K562 (cell line): ENCODE results near the gene RAD52. TPM values are rescaled to one million over a fixed set of nuclear protein-coding genes. Genes with fewer than 3 reads are reported as not detected.

Source experiments
- ATF2 ChIP-seq: sonication (generic); formaldehyde crosslinking; IDR thresholded peaks from 2 replicates; pipeline ENCODE4 v1.8.1; 2022; ENCODE audit warnings: missing genetic modification reagents
- FOXA3 ChIP-seq, 2 experiments: fragments of 450-650 bp in 1 of 2; sonication (generic) in 1 of 2; formaldehyde crosslinking; IDR thresholded peaks in 1 of 2; conservative IDR thresholded peaks in 1 of 2; 2 replicates each; pipeline versions ENCODE4 v1.4.0 to v1.8.0; 2020 to 2022; ENCODE audit warnings: mild to moderate bottlenecking in 2 of 2, missing genetic modification reagents in 1 of 2
- FOXM1 ChIP-seq, 2 experiments: fragments of 450-650 bp in 1 of 2; sonication (generic) in 1 of 2; formaldehyde crosslinking in 1 of 2; IDR thresholded peaks; 2 replicates each; pipeline versions ENCODE4 v1.6.1 to v1.9.0; 2017 to 2022; ENCODE audit warnings: low read depth in 2 of 2, mild to moderate bottlenecking in 2 of 2, missing genetic modification reagents in 1 of 2, moderate library complexity in 1 of 2
- KAT7 ChIP-seq: sonication (generic); formaldehyde crosslinking; IDR thresholded peaks from 2 replicates; pipeline ENCODE4 v1.8.0; 2022; ENCODE audit warnings: missing genetic modification reagents, mild to moderate bottlenecking, borderline replicate concordance
- L3MBTL2 ChIP-seq: fragments of 450-650 bp; IDR thresholded peaks from 2 replicates; pipeline ENCODE4 v1.6.1; 2016; ENCODE audit warnings: mild to moderate bottlenecking, moderate library complexity
- LEF1 ChIP-seq: fragments of 450-650 bp; IDR thresholded peaks from 2 replicates; pipeline ENCODE4 v1.6.1; 2016; ENCODE audit warnings: mild to moderate bottlenecking
- MYC ChIP-seq, 2 experiments: fragments of 250-450 bp in 1 of 2; sonication (Bioruptor Pico) in 1 of 2; IDR thresholded peaks; 2 replicates each; pipeline versions ENCODE4 v1.5.1 to v1.6.1; 2012 to 2021; ENCODE audit warnings: low read depth in 2 of 2, borderline replicate concordance in 1 of 2, improper control_type of control experiment in 1 of 2, low read length in 1 of 2, mild to moderate bottlenecking in 1 of 2, moderate library complexity in 1 of 2
- NR2C1 ChIP-seq, 2 experiments: fragments of 450-650 bp; IDR thresholded peaks; 2 replicates each; pipeline ENCODE4 v1.6.1; 2017; ENCODE audit warnings: mild to moderate bottlenecking in 2 of 2, antibody characterized with exemption in 1 of 2, inconsistent platforms in 1 of 2, missing compliant biosample characterization in 1 of 2, missing genetic modification characterization in 1 of 2
- ZC3H4 ChIP-seq: sonication (generic); formaldehyde crosslinking; IDR thresholded peaks from 2 replicates; pipeline ENCODE4 v1.9.0; 2021; ENCODE audit warnings: missing genetic modification reagents, borderline replicate concordance
- polyA plus RNA-seq, 8 experiments: library from polyadenylated mRNA; depleted of rRNA in 4 of 8; stranded (reverse) in 5 of 8; unstranded in 3 of 8; fragments of >200 nt; fragmentation: Nextera tagmentation in 2 of 8; fragmentation: Illumina TruSeq in 1 of 8; extraction: Ambion mirVana in 2 of 8; extraction: Trizol in 1 of 8; gene quantifications; 2 replicates each; pipeline versions ENCODE4 v1.2.1 to v1.2.3, GENCODE V29; 2011 to 2014; ENCODE audit warnings: inconsistent platforms in 1 of 8, missing spikeins in 1 of 8
- total RNA-seq, 7 experiments: library from RNA; depleted of rRNA in 6 of 7; stranded (reverse); fragments of >200 nt in 6 of 7; fragmentation: Illumina TruSeq in 2 of 7; extraction: Trizol in 2 of 7; gene quantifications; 2 replicates each; pipeline versions ENCODE4 v1.2.1 to v1.2.3, GENCODE V29; 2011 to 2021; ENCODE audit warnings: low replicate concordance in 1 of 7
- TF ChIP-seq, protein P1 (sequence below), 2 experiments: IDR thresholded peaks; 2 replicates each; pipeline ENCODE4 v1.6.1; 2011; ENCODE audit warnings: borderline replicate concordance in 1 of 2, control low read depth in 1 of 2, low read depth in 1 of 2, low read length in 1 of 2, mild to moderate bottlenecking in 1 of 2, mixed read lengths in 1 of 2, moderate library complexity in 1 of 2; ENCODE audit not compliant: insufficient read depth in 1 of 2, insufficient read length in 1 of 2, poor library complexity in 1 of 2, severe bottlenecking in 1 of 2; ENCODE audit errors: extremely low read depth in 1 of 2
- TF ChIP-seq, protein P2 (sequence below), 3 experiments: fragments of 200-800 bp in 1 of 3; fragments of 250-450 bp in 1 of 3; fragments of 450-650 bp in 1 of 3; sonication (Bioruptor Pico) in 1 of 3; sonication (Bioruptor generic) in 1 of 3; formaldehyde crosslinking in 1 of 3; IDR thresholded peaks; 2 replicates each; pipeline versions ENCODE4 v1.6.1 to v1.8.0; 2016 to 2022; ENCODE audit warnings: mild to moderate bottlenecking in 2 of 3, missing genetic modification characterization in 2 of 3, missing compliant biosample characterization in 1 of 3, moderate library complexity in 1 of 3
- TF ChIP-seq, protein P3 (sequence below), 2 experiments: fragments of 450-650 bp; IDR thresholded peaks; 2 replicates each; pipeline ENCODE4 v1.6.1; 2018; ENCODE audit warnings: mild to moderate bottlenecking in 2 of 2, low read depth in 1 of 2; ENCODE audit not compliant: partially characterized antibody in 2 of 2

The RAD52 gene
- total and polyA plus RNA-seq, 9 of the 15 experiments (the other 6 are each of a cell fraction or from before 2014, with no cell fraction given) = 1.3 to 15.9 (median 9.3) TPM

DNA sequence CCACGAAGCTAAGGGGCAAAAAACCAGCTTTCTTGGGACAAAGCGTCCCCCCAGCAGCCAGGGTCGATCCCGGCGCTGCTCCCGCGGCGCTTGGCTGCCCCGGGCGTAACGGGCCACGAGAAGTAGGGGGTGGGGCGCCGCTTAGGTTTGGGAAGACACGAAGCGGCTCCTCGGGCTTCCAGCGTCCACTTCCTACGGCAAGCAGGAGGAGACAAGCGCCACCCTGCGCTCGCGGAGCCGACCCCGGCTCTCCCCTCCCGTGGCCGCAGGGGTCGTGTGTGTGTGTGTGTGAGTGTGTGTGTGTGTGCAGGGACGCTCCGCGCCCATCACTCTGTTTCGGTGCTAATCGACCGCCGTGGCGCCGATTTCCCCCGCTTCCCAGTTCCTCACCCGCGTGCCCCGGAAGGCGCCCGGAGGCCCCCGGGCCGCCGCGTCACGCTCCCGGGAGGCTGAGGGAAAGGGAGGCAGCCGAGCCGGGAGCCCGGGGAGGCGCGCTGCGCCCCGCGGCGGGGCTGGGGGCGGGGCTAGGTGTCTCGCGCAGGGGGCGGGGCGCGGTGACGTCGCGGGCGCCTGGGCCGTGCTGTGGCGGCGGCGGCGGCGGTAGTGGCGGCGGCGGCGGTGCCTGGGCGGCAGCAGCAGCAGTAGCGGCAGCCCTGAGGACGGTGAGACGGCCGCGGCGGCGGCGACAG is 41.3 kb upstream of the RAD52 start, which contains the start of gene ERC1 (continued):
- TF ChIP-seq ATF2 (0 out of 2 replicates have a peak, but pooled peaks have one; percentile 43), FOXM1 (IDR thresholded peaks at IDR 0.05; ENCODE audit: low read depth) (peak; percentile 14; the same call in 1 of the 2 replicates), FOXM1 (CRISPR knock-in tag; IDR thresholded peaks at IDR 0.05; ENCODE audit: low read depth) (no peak), L3MBTL2 (peak; percentile 93), LEF1 (0 out of 2 replicates have a peak, but pooled peaks have one; percentile 43), MYC (IDR thresholded peaks at IDR 0.05; ENCODE audit: low read depth, low read length) (peak; percentile 64), MYC (CRISPR knock-in tag; IDR thresholded peaks at IDR 0.05; ENCODE audit: borderline replicate concordance, low read depth) (no peak), ZC3H4 (no peak), FOXA3 (CRISPR knock-in tag; conservative IDR thresholded peaks at IDR 0.05 in 1 of 2, IDR thresholded peaks at IDR 0.05 in 1 of 2) (0 out of 4 replicates have a peak, but pooled peaks of 1 of the 2 experiments have one; percentile 17), KAT7 (peak; percentile 57; the same call in 1 of the 2 replicates), NR2C1 (IDR thresholded peaks at IDR 0.05) (peak; percentile 20; the same call in 1 of the 2 replicates), NR2C1 (tag; IDR thresholded peaks at IDR 0.05) (no peak)
- TF ChIP-seq, protein P1, sequence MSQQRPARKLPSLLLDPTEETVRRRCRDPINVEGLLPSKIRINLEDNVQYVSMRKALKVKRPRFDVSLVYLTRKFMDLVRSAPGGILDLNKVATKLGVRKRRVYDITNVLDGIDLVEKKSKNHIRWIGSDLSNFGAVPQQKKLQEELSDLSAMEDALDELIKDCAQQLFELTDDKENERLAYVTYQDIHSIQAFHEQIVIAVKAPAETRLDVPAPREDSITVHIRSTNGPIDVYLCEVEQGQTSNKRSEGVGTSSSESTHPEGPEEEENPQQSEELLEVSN (IDR thresholded peaks at IDR 0.05; ENCODE audit: borderline replicate concordance in 1 of 2, extremely low read depth in 1 of 2, insufficient read depth in 1 of 2, insufficient read length in 1 of 2, low read depth in 1 of 2, low read length in 1 of 2, poor library complexity in 1 of 2, severe bottlenecking in 1 of 2) = peak; percentile 36 to 84
- TF ChIP-seq, protein P2, sequence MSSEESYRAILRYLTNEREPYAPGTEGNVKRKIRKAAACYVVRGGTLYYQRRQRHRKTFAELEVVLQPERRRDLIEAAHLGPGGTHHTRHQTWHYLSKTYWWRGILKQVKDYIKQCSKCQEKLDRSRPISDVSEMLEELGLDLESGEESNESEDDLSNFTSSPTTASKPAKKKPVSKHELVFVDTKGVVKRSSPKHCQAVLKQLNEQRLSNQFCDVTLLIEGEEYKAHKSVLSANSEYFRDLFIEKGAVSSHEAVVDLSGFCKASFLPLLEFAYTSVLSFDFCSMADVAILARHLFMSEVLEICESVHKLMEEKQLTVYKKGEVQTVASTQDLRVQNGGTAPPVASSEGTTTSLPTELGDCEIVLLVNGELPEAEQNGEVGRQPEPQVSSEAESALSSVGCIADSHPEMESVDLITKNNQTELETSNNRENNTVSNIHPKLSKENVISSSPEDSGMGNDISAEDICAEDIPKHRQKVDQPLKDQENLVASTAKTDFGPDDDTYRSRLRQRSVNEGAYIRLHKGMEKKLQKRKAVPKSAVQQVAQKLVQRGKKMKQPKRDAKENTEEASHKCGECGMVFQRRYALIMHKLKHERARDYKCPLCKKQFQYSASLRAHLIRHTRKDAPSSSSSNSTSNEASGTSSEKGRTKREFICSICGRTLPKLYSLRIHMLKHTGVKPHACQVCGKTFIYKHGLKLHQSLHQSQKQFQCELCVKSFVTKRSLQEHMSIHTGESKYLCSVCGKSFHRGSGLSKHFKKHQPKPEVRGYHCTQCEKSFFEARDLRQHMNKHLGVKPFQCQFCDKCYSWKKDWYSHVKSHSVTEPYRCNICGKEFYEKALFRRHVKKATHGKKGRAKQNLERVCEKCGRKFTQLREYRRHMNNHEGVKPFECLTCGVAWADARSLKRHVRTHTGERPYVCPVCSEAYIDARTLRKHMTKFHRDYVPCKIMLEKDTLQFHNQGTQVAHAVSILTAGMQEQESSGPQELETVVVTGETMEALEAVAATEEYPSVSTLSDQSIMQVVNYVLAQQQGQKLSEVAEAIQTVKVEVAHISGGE (CRISPR knock-in tag; IDR thresholded peaks at IDR 0.05) = peak in 1 of 3 experiments; percentile 57; a peak in 1 of 6 replicates
- TF ChIP-seq, protein P3, sequence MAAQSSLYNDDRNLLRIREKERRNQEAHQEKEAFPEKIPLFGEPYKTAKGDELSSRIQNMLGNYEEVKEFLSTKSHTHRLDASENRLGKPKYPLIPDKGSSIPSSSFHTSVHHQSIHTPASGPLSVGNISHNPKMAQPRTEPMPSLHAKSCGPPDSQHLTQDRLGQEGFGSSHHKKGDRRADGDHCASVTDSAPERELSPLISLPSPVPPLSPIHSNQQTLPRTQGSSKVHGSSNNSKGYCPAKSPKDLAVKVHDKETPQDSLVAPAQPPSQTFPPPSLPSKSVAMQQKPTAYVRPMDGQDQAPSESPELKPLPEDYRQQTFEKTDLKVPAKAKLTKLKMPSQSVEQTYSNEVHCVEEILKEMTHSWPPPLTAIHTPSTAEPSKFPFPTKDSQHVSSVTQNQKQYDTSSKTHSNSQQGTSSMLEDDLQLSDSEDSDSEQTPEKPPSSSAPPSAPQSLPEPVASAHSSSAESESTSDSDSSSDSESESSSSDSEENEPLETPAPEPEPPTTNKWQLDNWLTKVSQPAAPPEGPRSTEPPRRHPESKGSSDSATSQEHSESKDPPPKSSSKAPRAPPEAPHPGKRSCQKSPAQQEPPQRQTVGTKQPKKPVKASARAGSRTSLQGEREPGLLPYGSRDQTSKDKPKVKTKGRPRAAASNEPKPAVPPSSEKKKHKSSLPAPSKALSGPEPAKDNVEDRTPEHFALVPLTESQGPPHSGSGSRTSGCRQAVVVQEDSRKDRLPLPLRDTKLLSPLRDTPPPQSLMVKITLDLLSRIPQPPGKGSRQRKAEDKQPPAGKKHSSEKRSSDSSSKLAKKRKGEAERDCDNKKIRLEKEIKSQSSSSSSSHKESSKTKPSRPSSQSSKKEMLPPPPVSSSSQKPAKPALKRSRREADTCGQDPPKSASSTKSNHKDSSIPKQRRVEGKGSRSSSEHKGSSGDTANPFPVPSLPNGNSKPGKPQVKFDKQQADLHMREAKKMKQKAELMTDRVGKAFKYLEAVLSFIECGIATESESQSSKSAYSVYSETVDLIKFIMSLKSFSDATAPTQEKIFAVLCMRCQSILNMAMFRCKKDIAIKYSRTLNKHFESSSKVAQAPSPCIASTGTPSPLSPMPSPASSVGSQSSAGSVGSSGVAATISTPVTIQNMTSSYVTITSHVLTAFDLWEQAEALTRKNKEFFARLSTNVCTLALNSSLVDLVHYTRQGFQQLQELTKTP (IDR thresholded peaks at IDR 0.05; ENCODE audit: low read depth in 1 of 2, partially characterized antibody in 2 of 2) = peak in 1 of 2 experiments; percentile 24
